H1 (cell line): ENCODE results near the gene BCAS3. TPM values are rescaled to one million over a fixed set of nuclear protein-coding genes. Genes with fewer than 3 reads are reported as not detected.

Experiments
- CTCF ChIP-seq, 3 experiments: IDR thresholded peaks; 1 replicate in 2 of 3; 2 replicates in 1 of 3; pipeline versions ENCODE4 v1.5.1 to v1.6.1; 2011; ENCODE audit warnings: low read length in 3 of 3, mild to moderate bottlenecking in 3 of 3, inconsistent platforms in 2 of 3, low read depth in 1 of 3, moderate library complexity in 1 of 3; ENCODE audit not compliant: insufficient read depth in 1 of 3; ENCODE audit errors: control extremely low read depth in 1 of 3
- polyA plus RNA-seq, 7 experiments: library from polyadenylated mRNA; depleted of rRNA in 3 of 7; stranded (reverse) in 5 of 7; unstranded in 2 of 7; fragments of >200 nt in 5 of 7; fragments of 200-250 nt in 2 of 7; gene quantifications; 1 replicate in 5 of 7; 2 replicates in 1 of 7; 4 replicates in 1 of 7; pipeline versions ENCODE4 v1.2.1 to v1.2.3, GENCODE V29; 2011 to 2013; ENCODE audit warnings: missing spikeins in 2 of 7, mixed read lengths in 2 of 7
- total RNA-seq: library from RNA; stranded (reverse); fragmentation: NEBNext Ultra II Directional; extraction: Animal tissue kit (Norgen Biotek cat#: 25700); gene quantifications from 2 replicates; pipeline ENCODE4 v1.2.1, GENCODE V29; 2021

Gene BCAS3
- total and polyA plus RNA-seq, 2 of the 8 experiments (the other 6 are each of a cell fraction or from before 2014, with no cell fraction given) = 9.9 to 13.3 TPM

GRCh38 chr17:61389670-61390478, 712.2 kb downstream of the BCAS3 start (continued):
- peak; percentile 90 to 93 (median 92) for TF ChIP-seq CTCF (IDR thresholded peaks at IDR 0.05; ENCODE audit: control extremely low read depth in 1 of 3, insufficient read depth in 1 of 3, low read depth in 1 of 3, low read length in 3 of 3)
